HepG2 (cell line): Measurements from ENCODE around the gene MX2. TPM values are rescaled to one million over a fixed set of nuclear protein-coding genes. Genes with fewer than 3 reads are reported as not detected.
"Not testable (repeated sequence)": the region's sequence is repeated elsewhere in the genome, so short reads cannot be mapped to it uniquely, and the experiment has no call there.

Experiments used
- ATAC-seq: fragments of 200-7000 bp; cut with Tn5 transposase; 3 replicates; pipeline ENCODE4 v1.9.1; 2020; ENCODE audit warnings: mild to moderate bottlenecking, moderate library complexity
- BruUV-seq: library from RNA; stranded (reverse); fragments of 400-500 nt; replicated peaks from 2 replicates; lab custom pipeline; 2021; lab: Mats Ljungman, UMichigan
- CTCF ChIA-PET: fragments of 300-600 bp; formaldehyde crosslinking; extraction: SDS; loops from one replicate; lab custom pipeline; 2021; ENCODE audit warnings: low total read pairs, inconsistent platforms, low intra/inter-chr PET ratio; lab: Yijun Ruan, JAX
- POLR2A ChIA-PET: fragments of 350-600 bp; sonication (Branson Sonifier 250); formaldehyde crosslinking; loops from one replicate; lab custom pipeline; 2020; ENCODE audit warnings: antibody characterized with exemption, inconsistent platforms; lab: Yijun Ruan, JAX
- DNase-seq: peaks from one replicate; pipeline ENCODE4 v3.0.0-alpha.2; 2015; ENCODE audit warnings: low spot score
- FAIRE-seq: peaks from 3 replicates; lab custom pipeline; 2011; peaks lifted over from hg19 to GRCh38; lab: Jason Lieb, UNC
- H2AFZ ChIP-seq: one replicate; pipeline ENCODE4 v1.6.1; 2011; ENCODE audit warnings: low read length, inconsistent platforms
- H3K27ac ChIP-seq: fragments of 300-600 bp; 3 replicates; pipeline ENCODE4 v1.8.0; 2011; ENCODE audit warnings: mixed run types, mild to moderate bottlenecking, mixed read lengths, low read length, inconsistent platforms; ENCODE audit not compliant: insufficient read depth; ENCODE audit errors: extremely low read length
- H3K27me3 ChIP-seq, 2 experiments: fragments of 200-600 bp in 1 of 2; 2 replicates in 1 of 2; 3 replicates in 1 of 2; pipeline versions ENCODE4 v1.6.0 to v1.8.0; 2011; ENCODE audit warnings: low read length in 2 of 2, mild to moderate bottlenecking in 2 of 2, moderate library complexity in 2 of 2, inconsistent platforms in 1 of 2; ENCODE audit not compliant: insufficient read depth in 2 of 2, control insufficient read depth in 1 of 2
- H3K36me3 ChIP-seq, 2 experiments: fragments of 200-600 bp in 1 of 2; replicated peaks in 1 of 2; 2 replicates in 1 of 2; 3 replicates in 1 of 2; pipeline versions ENCODE4 v1.5.1 to v1.8.0; 2011; ENCODE audit warnings: low read length in 2 of 2, inconsistent platforms in 1 of 2; ENCODE audit not compliant: insufficient read depth in 2 of 2, control insufficient read depth in 1 of 2
- H3K4me1 ChIP-seq: 2 replicates; pipeline ENCODE4 v1.5.1; 2012; ENCODE audit warnings: low read length, inconsistent platforms; ENCODE audit not compliant: insufficient read depth
- H3K4me2 ChIP-seq: 2 replicates; pipeline ENCODE4 v1.6.0; 2011; ENCODE audit warnings: low read depth, low read length, inconsistent platforms
- H3K4me3 ChIP-seq, 3 experiments: fragments of 200-600 bp in 1 of 3; sonication (generic), shearing (Covaris generic) in 1 of 3; replicated peaks in 1 of 3; 2 replicates each; pipeline ENCODE4 v1.5.1; 2011 to 2016; ENCODE audit warnings: low read length in 3 of 3, inconsistent platforms in 2 of 3, low read depth in 2 of 3, mild to moderate bottlenecking in 2 of 3, control low read depth in 1 of 3, mixed read lengths in 1 of 3; ENCODE audit not compliant: insufficient read depth in 1 of 3
- H3K79me2 ChIP-seq: one replicate; pipeline ENCODE4 v1.6.1; 2011; ENCODE audit warnings: low read length, inconsistent platforms; ENCODE audit not compliant: insufficient read depth
- H3K9ac ChIP-seq: 2 replicates; pipeline ENCODE4 v1.6.0; 2011; ENCODE audit warnings: mild to moderate bottlenecking, low read depth, low read length, inconsistent platforms; ENCODE audit not compliant: insufficient read depth
- H3K9me3 ChIP-seq: 2 replicates; pipeline ENCODE4 v1.5.1; 2012; ENCODE audit warnings: mild to moderate bottlenecking, low read length
- H4K20me1 ChIP-seq: 2 replicates; pipeline ENCODE4 v1.6.0; 2011; ENCODE audit warnings: inconsistent platforms, mild to moderate bottlenecking, low read length, moderate library complexity; ENCODE audit not compliant: insufficient read depth
- FOXP1 ChIP-seq, 2 experiments: fragments of 450-650 bp in 1 of 2; IDR thresholded peaks; 2 replicates each; pipeline ENCODE4 v1.6.1; 2017 to 2018; ENCODE audit warnings: antibody characterized with exemption in 1 of 2
- HCFC1 ChIP-seq: fragments of 150-350 bp; IDR thresholded peaks from 2 replicates; pipeline ENCODE4 v1.6.1; 2014; ENCODE audit warnings: low read depth, low read length
- NAIF1 ChIP-seq: sonication (generic); formaldehyde crosslinking; IDR thresholded peaks from 2 replicates; pipeline ENCODE4 v1.5.0; 2020; ENCODE audit warnings: mild to moderate bottlenecking, missing genetic modification reagents, borderline replicate concordance
- NR2F6 ChIP-seq, 2 experiments: IDR thresholded peaks; 2 replicates each; pipeline ENCODE4 v1.6.1; 2016; ENCODE audit warnings: antibody characterized with exemption in 1 of 2, mild to moderate bottlenecking in 1 of 2
- U2AF1 ChIP-seq: fragments of 200-400 bp; formaldehyde crosslinking; optimal IDR thresholded peaks from 2 replicates; pipeline ENCODE3; 2017; ENCODE audit warnings: mild to moderate bottlenecking, low read depth, low read length
- ZNF326 ChIP-seq: sonication (generic); formaldehyde crosslinking; IDR thresholded peaks from 2 replicates; pipeline ENCODE4 v1.4.0; 2020; ENCODE audit warnings: missing genetic modification reagents, borderline replicate concordance
- WGBS: methylation state at CpG from one replicate; pipeline ENCODE4 v1.1.6; 2017; ENCODE audit warnings: low lambda C conversion rate; 5-methylcytosine and 5-hydroxymethylcytosine counted together
- in situ Hi-C: cut with HindIII; loops from 2 replicates; pipeline ENCODE4 v1.10.0; 2017; ENCODE audit warnings: low pct_unique_long_range_greater_than_20kb; ENCODE audit not compliant: extremely low pct_ligation_motif_present
- intact Hi-C: fragments of 100-400 bp; cut with micrococcal nuclease; formaldehyde crosslinking; loops from one replicate; pipeline ENCODE4 v1.10.0; 2022; ENCODE audit not compliant: unreplicated experiment
- polyA plus RNA-seq, 8 experiments: library from polyadenylated mRNA; depleted of rRNA in 3 of 8; stranded (reverse) in 7 of 8; unstranded in 1 of 8; fragments of >200 nt; fragmentation: Illumina TruSeq in 4 of 8; extraction: Trizol in 4 of 8; gene quantifications; 2 replicates each; pipeline versions ENCODE4 v1.2.1 to v1.2.3, GENCODE V29; 2011 to 2016; ENCODE audit warnings: low read depth in 4 of 8, missing spikeins in 1 of 8, mixed read lengths in 1 of 8; ENCODE audit not compliant: insufficient read depth in 1 of 8
- total RNA-seq, 5 experiments: library from RNA; depleted of rRNA; stranded (reverse); fragments of >200 nt; fragmentation: Illumina TruSeq; extraction: Trizol; gene quantifications; 2 replicates each; pipeline ENCODE4 v1.2.3, GENCODE V29; 2016; ENCODE audit warnings: low read depth in 1 of 5
- TF ChIP-seq, protein P1 (sequence below): sonication (generic); formaldehyde crosslinking; IDR thresholded peaks from 2 replicates; pipeline ENCODE4 v1.8.1; 2022; ENCODE audit warnings: low read depth, mild to moderate bottlenecking, missing genetic modification reagents
- TF ChIP-seq, protein P2 (sequence below): sonication (generic); formaldehyde crosslinking; IDR thresholded peaks from 2 replicates; pipeline ENCODE4 v1.4.0; 2020; ENCODE audit warnings: missing genetic modification reagents, borderline replicate concordance
- TF ChIP-seq, protein P3 (sequence below): sonication (generic); formaldehyde crosslinking; IDR thresholded peaks from 2 replicates; pipeline ENCODE4 v1.8.1; 2023; ENCODE audit warnings: mild to moderate bottlenecking, missing genetic modification reagents
- TF ChIP-seq, protein P4 (sequence below): sonication (generic); formaldehyde crosslinking; IDR thresholded peaks from 2 replicates; pipeline ENCODE4 v1.4.0; 2020; ENCODE audit warnings: missing genetic modification reagents, borderline replicate concordance

MX2 gene
- total and polyA plus RNA-seq, 2 of the 13 experiments (the other 11 are each of a cell fraction or from before 2014, with no cell fraction given): 24.0 to 35.7 TPM

- TF ChIP-seq, protein P1, sequence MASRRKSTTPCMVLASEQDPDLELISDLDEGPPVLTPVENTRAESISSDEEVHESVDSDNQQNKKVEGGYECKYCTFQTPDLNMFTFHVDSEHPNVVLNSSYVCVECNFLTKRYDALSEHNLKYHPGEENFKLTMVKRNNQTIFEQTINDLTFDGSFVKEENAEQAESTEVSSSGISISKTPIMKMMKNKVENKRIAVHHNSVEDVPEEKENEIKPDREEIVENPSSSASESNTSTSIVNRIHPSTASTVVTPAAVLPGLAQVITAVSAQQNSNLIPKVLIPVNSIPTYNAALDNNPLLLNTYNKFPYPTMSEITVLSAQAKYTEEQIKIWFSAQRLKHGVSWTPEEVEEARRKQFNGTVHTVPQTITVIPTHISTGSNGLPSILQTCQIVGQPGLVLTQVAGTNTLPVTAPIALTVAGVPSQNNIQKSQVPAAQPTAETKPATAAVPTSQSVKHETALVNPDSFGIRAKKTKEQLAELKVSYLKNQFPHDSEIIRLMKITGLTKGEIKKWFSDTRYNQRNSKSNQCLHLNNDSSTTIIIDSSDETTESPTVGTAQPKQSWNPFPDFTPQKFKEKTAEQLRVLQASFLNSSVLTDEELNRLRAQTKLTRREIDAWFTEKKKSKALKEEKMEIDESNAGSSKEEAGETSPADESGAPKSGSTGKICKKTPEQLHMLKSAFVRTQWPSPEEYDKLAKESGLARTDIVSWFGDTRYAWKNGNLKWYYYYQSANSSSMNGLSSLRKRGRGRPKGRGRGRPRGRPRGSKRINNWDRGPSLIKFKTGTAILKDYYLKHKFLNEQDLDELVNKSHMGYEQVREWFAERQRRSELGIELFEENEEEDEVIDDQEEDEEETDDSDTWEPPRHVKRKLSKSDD (CRISPR knock-in tag): no peak
- TF ChIP-seq, protein P2, sequence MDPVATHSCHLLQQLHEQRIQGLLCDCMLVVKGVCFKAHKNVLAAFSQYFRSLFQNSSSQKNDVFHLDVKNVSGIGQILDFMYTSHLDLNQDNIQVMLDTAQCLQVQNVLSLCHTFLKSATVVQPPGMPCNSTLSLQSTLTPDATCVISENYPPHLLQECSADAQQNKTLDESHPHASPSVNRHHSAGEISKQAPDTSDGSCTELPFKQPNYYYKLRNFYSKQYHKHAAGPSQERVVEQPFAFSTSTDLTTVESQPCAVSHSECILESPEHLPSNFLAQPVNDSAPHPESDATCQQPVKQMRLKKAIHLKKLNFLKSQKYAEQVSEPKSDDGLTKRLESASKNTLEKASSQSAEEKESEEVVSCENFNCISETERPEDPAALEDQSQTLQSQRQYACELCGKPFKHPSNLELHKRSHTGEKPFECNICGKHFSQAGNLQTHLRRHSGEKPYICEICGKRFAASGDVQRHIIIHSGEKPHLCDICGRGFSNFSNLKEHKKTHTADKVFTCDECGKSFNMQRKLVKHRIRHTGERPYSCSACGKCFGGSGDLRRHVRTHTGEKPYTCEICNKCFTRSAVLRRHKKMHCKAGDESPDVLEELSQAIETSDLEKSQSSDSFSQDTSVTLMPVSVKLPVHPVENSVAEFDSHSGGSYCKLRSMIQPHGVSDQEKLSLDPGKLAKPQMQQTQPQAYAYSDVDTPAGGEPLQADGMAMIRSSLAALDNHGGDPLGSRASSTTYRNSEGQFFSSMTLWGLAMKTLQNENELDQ (CRISPR knock-in tag): no peak
- TF ChIP-seq, protein P3, sequence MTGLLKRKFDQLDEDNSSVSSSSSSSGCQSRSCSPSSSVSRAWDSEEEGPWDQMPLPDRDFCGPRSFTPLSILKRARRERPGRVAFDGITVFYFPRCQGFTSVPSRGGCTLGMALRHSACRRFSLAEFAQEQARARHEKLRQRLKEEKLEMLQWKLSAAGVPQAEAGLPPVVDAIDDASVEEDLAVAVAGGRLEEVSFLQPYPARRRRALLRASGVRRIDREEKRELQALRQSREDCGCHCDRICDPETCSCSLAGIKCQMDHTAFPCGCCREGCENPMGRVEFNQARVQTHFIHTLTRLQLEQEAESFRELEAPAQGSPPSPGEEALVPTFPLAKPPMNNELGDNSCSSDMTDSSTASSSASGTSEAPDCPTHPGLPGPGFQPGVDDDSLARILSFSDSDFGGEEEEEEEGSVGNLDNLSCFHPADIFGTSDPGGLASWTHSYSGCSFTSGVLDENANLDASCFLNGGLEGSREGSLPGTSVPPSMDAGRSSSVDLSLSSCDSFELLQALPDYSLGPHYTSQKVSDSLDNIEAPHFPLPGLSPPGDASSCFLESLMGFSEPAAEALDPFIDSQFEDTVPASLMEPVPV (CRISPR knock-in tag): no peak
- TF ChIP-seq ZNF326: no peak
- TF ChIP-seq NR2F6 (IDR thresholded peaks at IDR 0.05): no peak
- no peak for TF ChIP-seq NR2F6 (CRISPR knock-in tag; IDR thresholded peaks at IDR 0.05)
- no peak for TF ChIP-seq NAIF1 (CRISPR knock-in tag)
- TF ChIP-seq U2AF1: no peak
- TF ChIP-seq FOXP1 (IDR thresholded peaks at IDR 0.05): no peak
- TF ChIP-seq FOXP1 (CRISPR knock-in tag; IDR thresholded peaks at IDR 0.05): no peak
- TF ChIP-seq HCFC1: no peak
- TF ChIP-seq, protein P4, sequence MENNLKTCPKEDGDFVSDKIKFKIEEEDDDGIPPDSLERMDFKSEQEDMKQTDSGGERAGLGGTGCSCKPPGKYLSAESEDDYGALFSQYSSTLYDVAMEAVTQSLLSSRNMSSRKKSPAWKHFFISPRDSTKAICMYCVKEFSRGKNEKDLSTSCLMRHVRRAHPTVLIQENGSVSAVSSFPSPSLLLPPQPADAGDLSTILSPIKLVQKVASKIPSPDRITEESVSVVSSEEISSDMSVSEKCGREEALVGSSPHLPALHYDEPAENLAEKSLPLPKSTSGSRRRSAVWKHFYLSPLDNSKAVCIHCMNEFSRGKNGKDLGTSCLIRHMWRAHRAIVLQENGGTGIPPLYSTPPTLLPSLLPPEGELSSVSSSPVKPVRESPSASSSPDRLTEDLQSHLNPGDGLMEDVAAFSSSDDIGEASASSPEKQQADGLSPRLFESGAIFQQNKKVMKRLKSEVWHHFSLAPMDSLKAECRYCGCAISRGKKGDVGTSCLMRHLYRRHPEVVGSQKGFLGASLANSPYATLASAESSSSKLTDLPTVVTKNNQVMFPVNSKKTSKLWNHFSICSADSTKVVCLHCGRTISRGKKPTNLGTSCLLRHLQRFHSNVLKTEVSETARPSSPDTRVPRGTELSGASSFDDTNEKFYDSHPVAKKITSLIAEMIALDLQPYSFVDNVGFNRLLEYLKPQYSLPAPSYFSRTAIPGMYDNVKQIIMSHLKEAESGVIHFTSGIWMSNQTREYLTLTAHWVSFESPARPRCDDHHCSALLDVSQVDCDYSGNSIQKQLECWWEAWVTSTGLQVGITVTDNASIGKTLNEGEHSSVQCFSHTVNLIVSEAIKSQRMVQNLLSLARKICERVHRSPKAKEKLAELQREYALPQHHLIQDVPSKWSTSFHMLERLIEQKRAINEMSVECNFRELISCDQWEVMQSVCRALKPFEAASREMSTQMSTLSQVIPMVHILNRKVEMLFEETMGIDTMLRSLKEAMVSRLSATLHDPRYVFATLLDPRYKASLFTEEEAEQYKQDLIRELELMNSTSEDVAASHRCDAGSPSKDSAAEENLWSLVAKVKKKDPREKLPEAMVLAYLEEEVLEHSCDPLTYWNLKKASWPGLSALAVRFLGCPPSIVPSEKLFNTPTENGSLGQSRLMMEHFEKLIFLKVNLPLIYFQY (CRISPR knock-in tag): no peak
Measured at GRCh38 chr21:41422546-41423304, 60.9 kb downstream of the MX2 start (continued).

DNA sequence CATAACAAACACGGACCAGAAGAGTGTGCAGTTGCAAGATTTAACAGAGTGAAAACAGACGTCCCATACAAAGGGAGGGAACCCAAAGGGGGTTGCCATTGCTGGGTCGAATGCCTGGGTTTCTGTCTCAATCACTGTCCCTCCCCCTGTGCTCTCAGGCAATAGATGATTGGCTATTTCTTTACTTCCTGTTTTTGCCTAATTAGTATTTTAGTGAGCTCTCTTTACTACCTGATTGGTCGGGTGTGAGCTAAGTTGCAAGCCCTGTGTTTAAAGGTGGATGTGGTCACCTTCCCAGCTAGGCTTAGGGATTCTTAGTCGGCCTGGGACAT lies 61.4 kb downstream of the MX2 start:
- H3K9ac ChIP-seq, H3K79me2 ChIP-seq, POLR2A ChIA-PET, ATAC-seq, intact Hi-C loops, H3K27me3 ChIP-seq, CTCF ChIA-PET, H2AFZ ChIP-seq, H4K20me1 ChIP-seq, DNase-seq, BruUV-seq, H3K9me3 ChIP-seq, H3K4me3 ChIP-seq, H3K36me3 ChIP-seq, in situ Hi-C loops, H3K4me2 ChIP-seq, H3K27ac ChIP-seq, FAIRE-seq: not testable (repeated sequence)
- H3K4me1 ChIP-seq: peaks cover 12% of the 10 kb centered on the region
- WGBS: 72% methylated on average over 5 of the region's 5 CpGs
